Stomach (tissue), 4 donors: ENCODE measurements around the gene ZNF892.

ENCODE experiments used
- CTCF ChIP-seq, 7 experiments: fragments of 450-650 bp in 4 of 7; fragments of 200-600 bp in 3 of 7; sonication (generic) in 3 of 7; IDR thresholded peaks; one replicate each; pipeline ENCODE4 v1.5.1; 2016 to 2019; ENCODE audit warnings: antibody characterized with exemption in 7 of 7, control low read depth in 2 of 7, mild to moderate bottlenecking in 1 of 7
- POLR2A ChIP-seq, 4 donors: fragments of 450-650 bp; IDR thresholded peaks; one replicate each; pipeline ENCODE4 v1.6.1; 2016; ENCODE audit warnings: antibody characterized with exemption in 4 of 4, control low read depth in 2 of 4, mild to moderate bottlenecking in 1 of 4, moderate library complexity in 1 of 4
- POLR2AphosphoS5 ChIP-seq, 3 donors: sonication (generic); formaldehyde crosslinking; IDR thresholded peaks; one replicate each; pipeline ENCODE4 v1.6.1; 2016; ENCODE audit warnings: antibody characterized with exemption in 3 of 3

- no peak for TF ChIP-seq CTCF (IDR thresholded peaks at IDR 0.05)
- TF ChIP-seq POLR2A (IDR thresholded peaks at IDR 0.05), result no peak
- no peak for TF ChIP-seq POLR2AphosphoS5 (IDR thresholded peaks at IDR 0.05)
Observed at GRCh38 chr2:95220449-95220848, 13.1 kb downstream of the ZNF892 start.
